ENCODE data around the gene SSR1.

SSR1 gene

DNA sequence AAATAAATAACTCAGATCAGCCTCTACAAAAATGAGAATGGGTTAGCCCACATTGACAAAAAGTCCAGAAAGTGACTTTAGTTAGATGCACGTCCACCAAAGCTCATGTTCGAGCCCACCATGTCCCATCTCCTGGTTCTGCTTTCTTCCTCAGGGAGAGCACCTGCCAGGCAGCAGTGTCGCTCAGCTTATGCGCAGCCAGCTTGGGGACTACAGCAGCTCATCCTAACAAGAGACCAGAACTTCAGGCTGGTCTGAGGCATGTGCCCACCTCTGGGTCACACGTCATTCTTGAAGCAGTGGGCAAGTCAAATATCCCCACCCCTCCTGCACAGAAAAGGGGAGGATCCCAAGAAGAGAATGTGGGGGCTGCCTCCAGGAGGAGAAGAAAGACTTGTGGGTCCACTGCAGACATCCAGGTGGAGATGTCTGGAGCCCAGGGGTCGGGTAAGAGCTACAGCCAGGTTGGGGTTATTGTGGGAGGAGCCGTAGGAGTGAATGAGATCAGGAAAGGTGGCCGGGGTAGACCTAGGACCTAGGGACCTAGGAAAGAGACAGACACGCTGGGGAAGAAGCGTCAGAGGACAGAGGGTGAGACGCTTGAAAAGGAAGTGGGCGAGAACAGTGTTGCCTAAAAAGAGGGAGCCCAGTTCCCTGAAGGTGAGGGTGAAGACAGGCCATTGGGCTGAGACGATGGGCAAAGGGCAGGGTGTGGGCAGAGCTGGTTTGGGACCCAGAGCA lies 52.5 kb downstream of the SSR1 start:
- in situ Hi-C loops (cut with MboI; ENCODE audit: low sequenced_read_pairs) = no loop called here

- in situ Hi-C loops (cut with MboI; ENCODE audit: low sequenced_read_pairs) = no loop called here
These were observed 54.7 kb downstream of the SSR1 start for GRCh38 chr6:7258231-7258763.

- in situ Hi-C loops (cut with MboI; ENCODE audit: low sequenced_read_pairs) = no loop called here
These were observed 55.3 kb downstream of the SSR1 start for GRCh38 chr6:7257521-7258230.

GRCh38 chr6:7256785-7257184 lies 56.2 kb downstream of the SSR1 start:
- in situ Hi-C loops (cut with MboI; ENCODE audit: low sequenced_read_pairs) = no loop called here

DNA sequence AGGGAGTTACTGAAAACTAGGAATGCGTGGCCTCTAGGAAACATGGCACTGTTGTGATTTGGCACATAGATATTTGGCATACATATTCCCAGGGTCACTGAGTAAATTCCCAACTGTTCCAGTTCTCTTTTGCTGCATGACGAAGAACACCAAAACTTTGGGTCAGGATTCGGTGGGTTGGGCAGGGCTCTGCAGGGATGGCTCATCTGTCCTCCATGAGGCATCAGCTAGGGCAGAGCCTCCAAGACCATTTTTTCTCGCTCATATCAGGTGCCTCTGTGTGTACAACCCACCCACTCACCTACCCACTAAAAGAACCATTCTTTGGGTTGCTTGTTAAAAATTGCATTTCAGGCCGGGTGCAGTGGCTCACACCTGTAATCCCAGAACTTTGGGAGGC lies 57.1 kb downstream of the SSR1 start:
- in situ Hi-C loops (cut with MboI; ENCODE audit: low sequenced_read_pairs) = no loop called here

- in situ Hi-C loops (cut with MboI; ENCODE audit: low sequenced_read_pairs) = no loop called here
These were observed 57.8 kb downstream of the SSR1 start for GRCh38 chr6:7254980-7255835.

DNA sequence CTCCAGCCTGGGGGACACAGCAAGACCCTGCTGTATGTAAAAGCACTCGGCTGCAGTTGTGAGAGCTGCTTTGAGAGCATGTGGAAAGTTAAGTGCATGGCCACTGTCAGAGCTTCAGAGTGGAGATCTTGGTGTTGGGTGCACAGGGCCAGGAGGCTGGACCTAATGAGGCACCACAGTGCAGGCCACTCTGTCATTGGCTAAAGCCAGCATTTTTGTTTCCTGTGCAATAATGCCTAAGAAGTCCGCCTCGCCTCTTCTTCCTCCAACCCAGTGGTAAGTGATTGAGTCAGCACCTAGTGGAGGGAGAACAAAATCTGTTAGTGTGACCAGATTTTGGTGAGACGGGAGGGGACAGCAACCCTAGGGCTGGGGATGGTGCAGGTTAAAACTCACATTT lies 60.6 kb downstream of the SSR1 start:
- in situ Hi-C loops (cut with MboI; ENCODE audit: low sequenced_read_pairs) = no loop called here

DNA sequence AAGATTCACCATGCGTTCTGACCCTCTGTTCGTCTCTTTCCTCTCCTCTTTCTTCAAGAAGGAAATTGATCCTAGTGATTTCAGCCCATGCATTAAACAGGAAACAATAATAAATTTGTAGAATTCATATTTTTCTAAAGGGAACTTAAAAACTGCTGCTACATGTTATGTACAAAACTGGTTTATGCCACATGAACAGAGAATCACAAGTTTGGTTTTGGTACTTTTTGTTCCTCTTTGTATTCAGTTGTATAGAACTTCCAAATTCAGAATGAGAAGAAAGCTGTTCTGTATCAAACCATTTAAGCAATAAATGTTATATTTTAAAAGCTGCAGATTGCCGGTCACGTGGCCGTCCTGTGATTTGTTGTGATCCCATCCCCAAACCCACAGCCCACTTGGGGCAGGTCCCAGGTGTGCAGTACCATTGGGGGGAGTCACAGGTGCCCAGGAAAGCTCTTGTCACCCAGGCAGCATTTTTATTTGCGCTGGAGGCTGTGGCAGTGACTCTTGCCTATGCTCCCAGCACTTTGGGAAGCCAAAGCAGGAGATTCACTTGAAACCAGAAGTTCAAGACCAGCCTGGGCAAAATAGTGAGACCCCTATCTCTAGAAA lies 61.2 kb downstream of the SSR1 start:
- in situ Hi-C loops (cut with MboI; ENCODE audit: low sequenced_read_pairs) = no loop called here

DNA sequence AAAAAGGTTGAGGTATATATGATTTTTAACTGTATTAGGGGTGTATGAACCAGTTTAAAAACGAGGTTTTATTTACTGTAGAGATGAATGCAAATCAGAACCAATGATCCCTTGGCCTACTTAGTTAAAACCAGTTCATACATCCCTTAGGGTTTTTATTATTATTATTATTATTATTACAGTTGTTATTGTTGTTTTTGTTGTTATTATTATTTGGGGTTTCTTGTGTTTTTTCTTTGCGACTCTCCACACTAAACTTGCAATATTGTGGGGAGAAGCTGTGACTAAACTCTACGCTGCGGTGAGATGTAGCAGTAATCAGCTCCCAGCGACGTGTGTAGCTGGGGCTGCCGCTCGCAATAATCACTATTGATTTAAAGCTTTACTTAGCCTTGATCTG lies 62.2 kb downstream of the SSR1 start:
- in situ Hi-C loops (cut with MboI; ENCODE audit: low sequenced_read_pairs) = no loop called here

GRCh38 chr6:7249946-7250643 lies 62.9 kb downstream of the SSR1 start:
- in situ Hi-C loops (cut with MboI; ENCODE audit: low sequenced_read_pairs) = no loop called here

- in situ Hi-C loops (cut with MboI; ENCODE audit: low sequenced_read_pairs) = no loop called here
These were observed 63.6 kb downstream of the SSR1 start for GRCh38 chr6:7249391-7249790.

DNA sequence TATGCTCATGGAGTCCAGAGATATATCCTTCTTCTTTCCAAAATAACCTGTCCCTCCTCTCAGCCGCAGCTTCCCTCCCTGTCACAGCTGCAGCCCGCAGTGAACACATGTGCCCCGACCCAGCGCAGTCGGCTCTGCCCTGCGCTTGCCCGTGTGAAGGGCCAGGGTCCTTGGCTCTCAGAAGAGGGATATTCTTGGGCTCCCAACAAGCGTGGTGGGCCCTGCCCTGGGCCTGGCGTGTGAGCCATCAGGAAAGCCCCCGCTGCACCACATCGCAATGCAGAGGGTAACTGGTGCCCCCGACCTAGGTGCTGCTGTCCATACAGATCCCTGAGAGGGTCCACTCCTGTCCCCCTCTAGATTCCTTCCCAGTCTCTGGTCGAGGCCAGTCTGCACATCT lies 65.2 kb downstream of the SSR1 start:
- in situ Hi-C loops (cut with MboI; ENCODE audit: low sequenced_read_pairs) = no loop called here

- in situ Hi-C loops (cut with MboI; ENCODE audit: low sequenced_read_pairs) = no loop called here
These were observed 65.9 kb downstream of the SSR1 start for GRCh38 chr6:7247179-7247456.

GRCh38 chr6:7246401-7247178 lies 66.4 kb downstream of the SSR1 start:
- in situ Hi-C loops (cut with MboI; ENCODE audit: low sequenced_read_pairs) = no loop called here

GRCh38 chr6:7245668-7246393 lies 67.2 kb downstream of the SSR1 start:
- in situ Hi-C loops (cut with MboI; ENCODE audit: low sequenced_read_pairs) = no loop called here

DNA sequence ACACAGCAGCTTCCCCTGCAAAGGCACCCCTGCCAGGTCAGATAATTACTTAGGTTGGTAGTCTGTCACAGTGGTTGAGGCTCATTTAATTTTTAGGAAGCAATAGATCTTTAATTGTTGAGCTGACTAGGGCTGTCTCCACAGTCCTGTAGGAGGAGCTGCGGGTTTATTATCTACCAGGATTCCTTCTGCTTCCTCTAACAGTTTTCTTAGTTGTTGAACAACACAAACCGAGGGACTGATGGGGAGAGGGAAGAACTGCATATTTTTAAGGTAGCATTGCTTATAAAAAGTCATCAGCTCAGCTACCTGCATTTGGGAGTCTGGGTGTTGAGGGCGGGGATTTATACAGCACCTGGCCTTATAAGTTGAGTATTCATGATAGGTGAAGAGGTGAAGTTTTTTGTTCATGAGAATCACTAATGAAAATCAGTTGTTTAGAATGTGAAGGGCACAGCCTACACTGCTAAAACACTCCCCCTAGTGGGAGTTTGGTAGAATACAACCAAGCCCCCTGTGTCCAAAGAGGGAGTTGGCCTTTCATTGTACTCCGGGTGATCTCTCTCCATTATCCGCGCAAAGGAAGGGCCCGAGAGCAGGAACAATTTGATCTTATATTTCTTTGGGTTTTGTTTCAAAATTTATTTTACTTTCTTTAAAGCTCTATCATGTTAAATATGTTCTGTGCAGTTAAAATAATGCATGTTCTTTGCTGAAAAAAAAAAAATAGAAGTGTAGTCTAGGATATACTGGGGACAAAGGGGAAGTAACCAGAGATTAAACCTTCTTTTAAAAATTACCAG lies 69.6 kb downstream of the SSR1 start:
- in situ Hi-C loops (cut with MboI; ENCODE audit: low sequenced_read_pairs) = no loop called here

DNA sequence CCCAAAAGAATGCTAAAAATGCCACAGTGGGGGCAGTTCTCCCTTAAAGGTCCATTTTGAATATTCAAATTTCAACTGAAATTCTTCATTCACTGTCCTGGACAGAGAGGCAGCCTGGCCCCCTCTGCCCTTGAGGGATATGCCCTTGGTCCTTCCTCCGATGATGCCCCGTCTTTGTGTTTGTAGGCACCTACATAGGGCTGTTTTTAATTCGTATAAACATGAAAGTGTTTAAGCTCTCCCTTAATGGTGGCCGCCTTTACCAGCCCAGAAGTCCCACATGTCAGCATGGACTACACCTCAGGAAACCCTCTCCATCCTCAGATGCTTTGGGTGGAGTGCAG lies 70.2 kb downstream of the SSR1 start:
- in situ Hi-C loops (cut with MboI; ENCODE audit: low sequenced_read_pairs) = no loop called here

Data from hTERT RPE-1 (cell line).